Upper lobe of left lung (tissue), 6 donors: ENCODE measurements around the gene TGM2. TPM values are rescaled to one million over a fixed set of nuclear protein-coding genes. Genes with fewer than 3 reads are reported as not detected.
A peak's percentile ranks its signal among the peaks of the same experiment; 100 is the strongest.

Experiments
- ATAC-seq, 2 donors: fragments of 200-7000 bp; cut with Tn5 transposase; one replicate each; pipeline ENCODE4 v1.9.1; 2022; ENCODE audit warnings: mild to moderate bottlenecking in 2 of 2, moderate library complexity in 2 of 2; ENCODE audit not compliant: low FRiP score in 2 of 2
- DNase-seq, 2 donors: peaks; one replicate each; pipeline ENCODE4 v3.0.0-alpha.2; 2019 to 2020
- H3K27ac ChIP-seq, 4 donors: fragments of 200-600 bp; sonication (generic); one replicate each; pipeline ENCODE4 v1.5.1; 2016 to 2019
- H3K27me3 ChIP-seq, 4 donors: fragments of 200-600 bp; sonication (generic); one replicate each; pipeline ENCODE4 v1.5.1; 2017 to 2019
- H3K36me3 ChIP-seq, 4 donors: fragments of 200-600 bp; sonication (generic); one replicate each; pipeline ENCODE4 v1.5.1; 2016 to 2019
- H3K4me1 ChIP-seq, 4 donors: fragments of 200-600 bp; sonication (generic); one replicate each; pipeline ENCODE4 v1.5.1; 2018 to 2019
- H3K4me3 ChIP-seq, 4 donors: fragments of 200-600 bp; sonication (generic); one replicate each; pipeline ENCODE4 v1.5.1; 2017 to 2019; ENCODE audit warnings: mild to moderate bottlenecking in 2 of 4, moderate library complexity in 1 of 4
- H3K9me3 ChIP-seq, 4 donors: fragments of 200-600 bp; sonication (generic); one replicate each; pipeline ENCODE4 v1.5.1; 2018 to 2019
- EP300 ChIP-seq, 4 donors: sonication (generic); formaldehyde crosslinking; IDR thresholded peaks; one replicate each; pipeline ENCODE4 v1.5.1; 2017; ENCODE audit warnings: antibody characterized with exemption in 4 of 4, control low read depth in 2 of 4
- POLR2A ChIP-seq, 4 donors: fragments of 450-650 bp; IDR thresholded peaks; one replicate each; pipeline ENCODE4 v1.5.1; 2016 to 2017; ENCODE audit warnings: antibody characterized with exemption in 4 of 4, mild to moderate bottlenecking in 2 of 4
- POLR2AphosphoS5 ChIP-seq, 2 donors: sonication (generic); formaldehyde crosslinking; IDR thresholded peaks; one replicate each; pipeline ENCODE4 v1.5.1; 2017; ENCODE audit warnings: antibody characterized with exemption in 2 of 2
- WGBS, 2 donors: methylation state at CpG; one replicate each; pipeline ENCODE4 v1.1.5; 2017 to 2018; 5-methylcytosine and 5-hydroxymethylcytosine counted together
- total RNA-seq, 6 donors: library from RNA; depleted of rRNA in 4 of 6; stranded (reverse); fragments of >200 nt in 4 of 6; gene quantifications; one replicate each; pipeline versions ENCODE4 v1.1.0 to v1.2.1, GENCODE V29; 2016 to 2021
- TF ChIP-seq, protein P1 (sequence below), 6 experiments: fragments of 450-650 bp in 4 of 6; fragments of 200-600 bp in 2 of 6; sonication (generic) in 2 of 6; IDR thresholded peaks; one replicate each; pipeline ENCODE4 v1.5.1; 2016 to 2019; ENCODE audit warnings: antibody characterized with exemption in 6 of 6
- donor health status: DM: no; HTN: no; CAD: no; lungs with moderate emphysema.
- donor health status: DM: no; HTN: yes; CAD: no; lungs with severe emphysema.

The TGM2 gene
- total RNA-seq, 6 donors from 2014 or later: 98.7 to 469 (median 290) TPM

- Histone ChIP-seq H3K27me3 (no peaks in the 10 kb centered on the region), H3K4me1 (no peaks in the 10 kb centered on the region), H3K4me3 (no peak overlapping the region), H3K36me3 (no peaks in the 10 kb centered on the region), H3K27ac (no peak overlapping the region), H3K9me3 (no peaks in the 10 kb centered on the region)
- DNase-seq: no peak
- TF ChIP-seq EP300 (IDR thresholded peaks at IDR 0.05) (no peak), POLR2A (IDR thresholded peaks at IDR 0.05) (no peak), POLR2AphosphoS5 (IDR thresholded peaks at IDR 0.05) (no peak)
- ATAC-seq: no peak
- 72 to 80% methylated on average over 5 to 9 of the region's 9 CpGs for WGBS, 2 donors
These were observed 46.4 kb upstream of the TGM2 start for GRCh38 chr20:38211200-38212097.

DNA sequence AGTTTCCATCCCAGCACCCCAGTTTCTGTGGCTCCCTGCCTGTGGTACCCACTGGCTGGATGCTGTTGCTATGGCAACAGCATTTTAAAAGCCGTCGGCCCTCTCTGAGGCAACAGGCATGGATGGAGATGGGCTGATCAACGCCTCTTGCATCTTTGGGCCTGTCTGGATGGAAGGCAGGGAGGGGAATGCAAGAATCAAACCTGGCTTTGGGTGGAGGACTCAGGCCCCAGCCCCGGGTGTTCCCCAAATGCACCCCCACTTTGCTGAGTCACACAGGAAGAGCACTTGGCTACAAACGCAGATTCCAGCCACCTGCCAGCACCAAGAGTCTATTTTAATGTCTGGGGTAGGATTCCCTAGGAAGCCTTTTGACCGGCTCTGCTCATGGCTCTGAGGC, 45.7 kb upstream of the TGM2 start:
- H3K27me3 ChIP-seq: no peaks in the 10 kb centered on the region
- DNase-seq (no peak), ATAC-seq (no peak)
- H3K9me3 ChIP-seq: no peaks in the 10 kb centered on the region
- H3K4me1 ChIP-seq: no peaks in the 10 kb centered on the region
- H3K27ac ChIP-seq: no peak overlapping the region
- H3K4me3 ChIP-seq: no peak overlapping the region
- WGBS, 2 donors: 63 to 81% methylated on average over 2 to 6 of the region's 6 CpGs
- no peaks in the 10 kb centered on the region for H3K36me3 ChIP-seq
- TF ChIP-seq POLR2A (IDR thresholded peaks at IDR 0.05) (no peak), EP300 (IDR thresholded peaks at IDR 0.05) (no peak), POLR2AphosphoS5 (IDR thresholded peaks at IDR 0.05) (no peak)
- TF ChIP-seq, protein P1, sequence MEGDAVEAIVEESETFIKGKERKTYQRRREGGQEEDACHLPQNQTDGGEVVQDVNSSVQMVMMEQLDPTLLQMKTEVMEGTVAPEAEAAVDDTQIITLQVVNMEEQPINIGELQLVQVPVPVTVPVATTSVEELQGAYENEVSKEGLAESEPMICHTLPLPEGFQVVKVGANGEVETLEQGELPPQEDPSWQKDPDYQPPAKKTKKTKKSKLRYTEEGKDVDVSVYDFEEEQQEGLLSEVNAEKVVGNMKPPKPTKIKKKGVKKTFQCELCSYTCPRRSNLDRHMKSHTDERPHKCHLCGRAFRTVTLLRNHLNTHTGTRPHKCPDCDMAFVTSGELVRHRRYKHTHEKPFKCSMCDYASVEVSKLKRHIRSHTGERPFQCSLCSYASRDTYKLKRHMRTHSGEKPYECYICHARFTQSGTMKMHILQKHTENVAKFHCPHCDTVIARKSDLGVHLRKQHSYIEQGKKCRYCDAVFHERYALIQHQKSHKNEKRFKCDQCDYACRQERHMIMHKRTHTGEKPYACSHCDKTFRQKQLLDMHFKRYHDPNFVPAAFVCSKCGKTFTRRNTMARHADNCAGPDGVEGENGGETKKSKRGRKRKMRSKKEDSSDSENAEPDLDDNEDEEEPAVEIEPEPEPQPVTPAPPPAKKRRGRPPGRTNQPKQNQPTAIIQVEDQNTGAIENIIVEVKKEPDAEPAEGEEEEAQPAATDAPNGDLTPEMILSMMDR (IDR thresholded peaks at IDR 0.05): no peak

- Histone ChIP-seq H3K27ac (no peak overlapping the region), H3K4me3 (no peak overlapping the region), H3K27me3 (no peaks in the 10 kb centered on the region), H3K36me3 (no peaks in the 10 kb centered on the region), H3K4me1 (no peaks in the 10 kb centered on the region), H3K9me3 (no peaks in the 10 kb centered on the region)
- no peak for TF ChIP-seq POLR2A (IDR thresholded peaks at IDR 0.05)
- TF ChIP-seq, protein P1 (IDR thresholded peaks at IDR 0.05): no peak
- TF ChIP-seq EP300 (IDR thresholded peaks at IDR 0.05): no peak
- no peak for TF ChIP-seq POLR2AphosphoS5 (IDR thresholded peaks at IDR 0.05)
- WGBS, 2 donors: 88 to 93% methylated on average over 2 to 3 of the region's 3 CpGs
- DNase-seq: no peak
- no peak for ATAC-seq
These were observed 44.8 kb upstream of the TGM2 start for GRCh38 chr20:38209736-38210405.

- no peak for TF ChIP-seq POLR2AphosphoS5 (IDR thresholded peaks at IDR 0.05)
- TF ChIP-seq POLR2A (IDR thresholded peaks at IDR 0.05): no peak
- peak in 2 of 4 donors; percentile 10 to 58 for TF ChIP-seq EP300 (IDR thresholded peaks at IDR 0.05)
- TF ChIP-seq, protein P1 (IDR thresholded peaks at IDR 0.05): no peak
- peak; percentile 35 to 73 for ATAC-seq
- H3K36me3 ChIP-seq: no peaks in the 10 kb centered on the region
- no peak overlapping the region for H3K27ac ChIP-seq
- no peak for DNase-seq
- no peak overlapping the region for H3K4me3 ChIP-seq
- H3K4me1 ChIP-seq: no peaks in the 10 kb centered on the region
- 68 to 94% methylated on average over 1 to 4 of the region's 4 CpGs for WGBS, 2 donors
- no peaks in the 10 kb centered on the region for H3K27me3 ChIP-seq
- no peaks in the 10 kb centered on the region for H3K9me3 ChIP-seq
These were observed 44.1 kb upstream of the TGM2 start for GRCh38 chr20:38209054-38209675.

GRCh38 chr20:38208523-38208922, 43.5 kb upstream of the TGM2 start:
- no peaks in the 10 kb centered on the region for H3K36me3 ChIP-seq
- no peaks in the 10 kb centered on the region for H3K9me3 ChIP-seq
- no peak overlapping the region for H3K27ac ChIP-seq
- H3K4me3 ChIP-seq: no peak overlapping the region
- 87 to 93% methylated on average over 3 of the region's 3 CpGs for WGBS, 2 donors
- no peak for TF ChIP-seq POLR2A (IDR thresholded peaks at IDR 0.05)
- TF ChIP-seq EP300 (IDR thresholded peaks at IDR 0.05): no peak
- no peak for TF ChIP-seq POLR2AphosphoS5 (IDR thresholded peaks at IDR 0.05)
- TF ChIP-seq, protein P1 (IDR thresholded peaks at IDR 0.05): no peak
- H3K4me1 ChIP-seq: no peaks in the 10 kb centered on the region
- no peak for ATAC-seq
- H3K27me3 ChIP-seq: no peaks in the 10 kb centered on the region
- DNase-seq: no peak
